A673 (cell line): Measurements from ENCODE around the gene CAMSAP3. TPM values are rescaled to one million over a fixed set of nuclear protein-coding genes. Genes with fewer than 3 reads are reported as not detected.

Experiments
- BruUV-seq: library from RNA; stranded (reverse); fragments of 400-500 nt; replicated peaks from 2 replicates; lab custom pipeline; 2021; lab: Mats Ljungman, UMichigan
- CTCF ChIA-PET: fragments of 300-600 bp; sonication (Branson Sonifier 250); formaldehyde crosslinking; loops from one replicate; lab custom pipeline; 2022; ENCODE audit warnings: antibody characterized with exemption; lab: Charles Lee
- POLR2A ChIA-PET: fragments of 300-600 bp; sonication (Branson Sonifier 250); formaldehyde crosslinking; loops from one replicate; lab custom pipeline; 2022; ENCODE audit warnings: antibody characterized with exemption; ENCODE audit not compliant: low non-redundant PET; lab: Charles Lee
- DNase-seq: peaks from one replicate; pipeline ENCODE4 v3.0.0-alpha.2; 2015; ENCODE audit warnings: low spot score
- H3K27ac ChIP-seq: fragments of 200-600 bp; sonication (generic); 2 replicates; pipeline ENCODE4 v1.5.1; 2016; ENCODE audit warnings: mixed run types, low read depth, mild to moderate bottlenecking, mixed read lengths, antibody characterized with exemption, low read length; ENCODE audit not compliant: poor library complexity, severe bottlenecking
- H3K27me3 ChIP-seq: fragments of 200-600 bp; sonication (generic); replicated peaks from 2 replicates; pipeline ENCODE4 v1.6.1; 2017; ENCODE audit warnings: mixed run types, low read depth, mild to moderate bottlenecking, mixed read lengths, antibody characterized with exemption, low read length; ENCODE audit not compliant: insufficient read depth, poor library complexity
- H3K36me3 ChIP-seq: fragments of 200-600 bp; sonication (generic); 2 replicates; pipeline ENCODE4 v1.6.1; 2016; ENCODE audit warnings: mixed run types, mild to moderate bottlenecking, mixed read lengths, antibody characterized with exemption, low read length; ENCODE audit not compliant: insufficient read depth, poor library complexity, severe bottlenecking
- H3K4me1 ChIP-seq: fragments of 200-600 bp; sonication (generic); 2 replicates; pipeline ENCODE4 v1.6.1; 2017; ENCODE audit warnings: mixed run types, mild to moderate bottlenecking, mixed read lengths, antibody characterized with exemption, low read length; ENCODE audit not compliant: insufficient read depth, poor library complexity, severe bottlenecking
- H3K4me3 ChIP-seq: fragments of 200-600 bp; sonication (generic); 2 replicates; pipeline ENCODE4 v1.5.1; 2016; ENCODE audit warnings: low read depth, mixed run types, mild to moderate bottlenecking, mixed read lengths, low read length; ENCODE audit not compliant: poor library complexity, severe bottlenecking
- H3K9me3 ChIP-seq: fragments of 200-600 bp; sonication (generic); 2 replicates; pipeline ENCODE4 v1.6.1; 2016; ENCODE audit warnings: mixed run types, low read depth, mild to moderate bottlenecking, mixed read lengths, antibody characterized with exemption, low read length; ENCODE audit not compliant: poor library complexity, severe bottlenecking
- EZH2 ChIP-seq: fragments of 200-600 bp; sonication (generic); IDR thresholded peaks from 2 replicates; pipeline ENCODE4 v1.6.1; 2017; ENCODE audit warnings: borderline replicate concordance, low read depth, mild to moderate bottlenecking, mixed read lengths, antibody characterized with exemption, low read length; ENCODE audit not compliant: poor library complexity, severe bottlenecking
- intact Hi-C: fragments of 100-400 bp; cut with micrococcal nuclease; formaldehyde crosslinking; loops from one replicate; pipeline ENCODE4 v1.10.0; 2022; ENCODE audit not compliant: unreplicated experiment
- total RNA-seq: library from RNA; stranded (reverse); gene quantifications from 2 replicates; pipeline ENCODE4 v1.2.3, GENCODE V29; 2021
- TF ChIP-seq, protein P1 (sequence below): fragments of 300-800, 200-600 bp; sonication (generic); conservative IDR thresholded peaks from 2 replicates; pipeline ENCODE4 v1.5.1; 2017; ENCODE audit warnings: low read depth, mild to moderate bottlenecking, antibody characterized with exemption, low read length, moderate library complexity, mixed read lengths

CAMSAP3 gene
- total RNA-seq, 1 experiment from 2014 or later: 1.2 TPM

DNA sequence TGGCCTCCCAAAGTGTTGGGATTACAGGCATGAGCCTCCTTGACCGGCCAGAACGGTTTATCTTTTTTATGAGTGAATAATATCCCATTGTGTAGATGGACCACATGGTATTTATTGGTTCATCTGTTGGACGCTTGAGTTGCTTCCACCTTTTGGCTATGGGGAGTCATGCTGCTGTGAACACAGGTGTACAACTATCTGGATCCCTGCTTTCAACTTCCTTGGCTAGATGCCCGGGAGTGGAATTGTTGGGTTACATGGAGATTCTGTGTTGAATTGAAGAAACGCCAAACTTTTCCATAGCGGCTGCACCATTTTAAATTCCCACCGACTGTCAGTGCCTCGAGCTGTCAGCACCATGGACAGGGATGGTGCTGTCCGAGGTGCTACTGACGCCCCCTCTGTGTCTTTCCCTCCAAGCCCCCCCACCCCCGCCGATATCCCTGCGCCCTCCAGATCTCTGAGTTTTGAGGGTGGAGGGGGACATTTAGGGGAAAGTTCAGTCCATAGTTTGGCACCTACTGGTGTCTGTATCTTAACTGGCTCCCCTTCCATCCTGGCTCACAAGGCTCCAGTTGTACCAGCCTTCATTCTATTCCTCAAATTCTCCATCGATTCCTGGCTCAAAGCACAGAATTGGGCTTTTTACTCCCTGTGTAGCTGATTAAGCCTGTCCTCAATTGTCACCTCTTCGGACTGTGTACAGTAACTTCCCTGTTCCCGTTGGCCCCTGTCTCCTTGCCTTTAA, 32.8 kb upstream of the CAMSAP3 start:
- no peak overlapping the region for H3K27ac ChIP-seq
- ChIA-PET POLR2A (no interaction called here), CTCF (no interaction called here)
- no peaks in the 10 kb centered on the region for H3K27me3 ChIP-seq
- TF ChIP-seq, protein P1, sequence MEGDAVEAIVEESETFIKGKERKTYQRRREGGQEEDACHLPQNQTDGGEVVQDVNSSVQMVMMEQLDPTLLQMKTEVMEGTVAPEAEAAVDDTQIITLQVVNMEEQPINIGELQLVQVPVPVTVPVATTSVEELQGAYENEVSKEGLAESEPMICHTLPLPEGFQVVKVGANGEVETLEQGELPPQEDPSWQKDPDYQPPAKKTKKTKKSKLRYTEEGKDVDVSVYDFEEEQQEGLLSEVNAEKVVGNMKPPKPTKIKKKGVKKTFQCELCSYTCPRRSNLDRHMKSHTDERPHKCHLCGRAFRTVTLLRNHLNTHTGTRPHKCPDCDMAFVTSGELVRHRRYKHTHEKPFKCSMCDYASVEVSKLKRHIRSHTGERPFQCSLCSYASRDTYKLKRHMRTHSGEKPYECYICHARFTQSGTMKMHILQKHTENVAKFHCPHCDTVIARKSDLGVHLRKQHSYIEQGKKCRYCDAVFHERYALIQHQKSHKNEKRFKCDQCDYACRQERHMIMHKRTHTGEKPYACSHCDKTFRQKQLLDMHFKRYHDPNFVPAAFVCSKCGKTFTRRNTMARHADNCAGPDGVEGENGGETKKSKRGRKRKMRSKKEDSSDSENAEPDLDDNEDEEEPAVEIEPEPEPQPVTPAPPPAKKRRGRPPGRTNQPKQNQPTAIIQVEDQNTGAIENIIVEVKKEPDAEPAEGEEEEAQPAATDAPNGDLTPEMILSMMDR: no peak
- TF ChIP-seq EZH2: no peak
- H3K9me3 ChIP-seq: no peaks in the 10 kb centered on the region
- no peak for DNase-seq
- H3K4me1 ChIP-seq: no peaks in the 10 kb centered on the region
- H3K36me3 ChIP-seq: peaks cover 4% of the 10 kb centered on the region
- intact Hi-C loops: no loop called here
- no TSS peak for BruUV-seq
- no peak overlapping the region for H3K4me3 ChIP-seq

DNA sequence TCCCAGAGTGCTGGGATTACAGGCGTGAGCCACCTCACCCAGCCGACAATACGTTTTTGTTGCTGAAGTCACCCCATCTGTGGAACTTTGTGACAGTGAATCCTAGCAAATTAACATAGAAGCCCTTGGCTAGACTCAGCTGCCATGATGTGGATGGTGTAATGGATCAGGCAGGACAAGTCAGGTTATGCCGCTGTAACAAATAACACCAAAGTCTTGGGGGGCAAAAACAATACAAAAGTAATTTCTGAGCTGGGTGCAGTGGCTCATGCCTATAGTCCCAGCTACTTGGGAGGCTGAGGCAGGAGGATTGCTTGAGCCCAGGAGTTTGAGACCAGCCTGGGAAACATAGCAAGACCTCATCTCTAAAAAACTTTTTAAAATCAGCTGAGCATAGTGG, 30.8 kb upstream of the CAMSAP3 start:
- no peak for DNase-seq
- POLR2A ChIA-PET: no interaction called here
- Histone ChIP-seq H3K27ac (no peak overlapping the region), H3K27me3 (no peaks in the 10 kb centered on the region), H3K36me3 (no peaks in the 10 kb centered on the region), H3K4me3 (no peak overlapping the region), H3K9me3 (no peaks in the 10 kb centered on the region), H3K4me1 (no peaks in the 10 kb centered on the region)
- intact Hi-C loops: no loop called here
- CTCF ChIA-PET: interaction anchor here (0.6 to 2.4 kb wide), 2 partner anchors 78 to 116 kb away, joined by 3 to 8 read pairs; partner anchors contain the start of gene TRAPPC5
- no TSS peak for BruUV-seq
- TF ChIP-seq, protein P1: no peak
- TF ChIP-seq EZH2: no peak

DNA sequence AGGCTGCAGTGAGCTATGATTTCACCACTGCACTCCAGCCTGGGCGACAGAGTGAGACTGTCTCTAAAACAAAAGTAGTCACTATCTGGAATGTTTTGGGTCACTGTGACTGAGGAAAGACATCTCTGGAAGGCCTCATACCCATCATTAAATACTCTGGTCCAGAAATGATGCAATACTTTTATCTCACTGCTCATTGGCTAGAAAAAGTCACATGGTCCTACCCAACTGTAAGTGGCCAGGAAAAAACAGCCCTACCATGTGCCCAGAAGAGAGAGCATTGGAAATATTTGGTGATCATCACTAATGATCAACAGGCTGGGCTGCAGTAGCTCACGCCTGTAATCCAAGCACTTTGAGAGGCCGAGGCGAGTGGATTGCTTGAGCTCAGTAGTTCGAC, 30.3 kb upstream of the CAMSAP3 start:
- TF ChIP-seq EZH2: no peak
- TF ChIP-seq, protein P1: no peak
- DNase-seq: no peak
- Histone ChIP-seq H3K4me3 (no peak overlapping the region), H3K4me1 (no peaks in the 10 kb centered on the region), H3K9me3 (no peaks in the 10 kb centered on the region), H3K27ac (no peak overlapping the region), H3K27me3 (no peaks in the 10 kb centered on the region), H3K36me3 (no peaks in the 10 kb centered on the region)
- CTCF ChIA-PET: interaction anchor here (0.6 to 2.4 kb wide), 2 partner anchors 77 to 115 kb away, joined by 3 to 8 read pairs; partner anchors contain the start of gene TRAPPC5
- POLR2A ChIA-PET: no interaction called here
- no TSS peak for BruUV-seq
- intact Hi-C loops: no loop called here
